HEK293 (cell line): ENCODE measurements around the gene MAPKAP1.

Experiments used
- YY1 ChIP-seq: fragments of 450-650 bp; formaldehyde crosslinking; IDR thresholded peaks from 2 replicates; pipeline ENCODE4 v1.5.1; 2018; ENCODE audit warnings: missing biosample characterization, missing genetic modification characterization
- ZNF248 ChIP-seq: fragments of 450-650 bp; formaldehyde crosslinking; IDR thresholded peaks from 2 replicates; pipeline ENCODE4 v1.5.1; 2017; ENCODE audit warnings: missing biosample characterization, missing genetic modification characterization
- ZNF391 ChIP-seq: fragments of 450-650 bp; formaldehyde crosslinking; IDR thresholded peaks from 2 replicates; pipeline ENCODE4 v1.5.1; 2016; ENCODE audit warnings: low read depth, missing biosample characterization, missing genetic modification characterization, borderline replicate concordance
- ZNF521 ChIP-seq: fragments of 450-650 bp; formaldehyde crosslinking; IDR thresholded peaks from 2 replicates; pipeline ENCODE4 v1.5.1; 2017; ENCODE audit warnings: missing biosample characterization, mild to moderate bottlenecking, missing genetic modification characterization
- ZNF561 ChIP-seq: fragments of 450-650 bp; IDR thresholded peaks from 2 replicates; pipeline ENCODE4 v1.5.1; 2018; ENCODE audit warnings: missing biosample characterization, missing genetic modification characterization, borderline replicate concordance
- TF ChIP-seq, protein P1 (sequence below): fragments of 450-650 bp; formaldehyde crosslinking; IDR thresholded peaks from 2 replicates; pipeline ENCODE4 v1.5.1; 2016; ENCODE audit warnings: missing biosample characterization, missing genetic modification characterization
- TF ChIP-seq, protein P2 (sequence below): fragments of 450-650 bp; formaldehyde crosslinking; IDR thresholded peaks from 2 replicates; pipeline ENCODE4 v1.5.1; 2017; ENCODE audit warnings: missing biosample characterization, missing genetic modification characterization
- TF ChIP-seq, protein P3 (sequence below): fragments of 450-650 bp; formaldehyde crosslinking; IDR thresholded peaks from 2 replicates; pipeline ENCODE4 v1.5.1; 2017; ENCODE audit warnings: missing biosample characterization, missing genetic modification characterization

DNA sequence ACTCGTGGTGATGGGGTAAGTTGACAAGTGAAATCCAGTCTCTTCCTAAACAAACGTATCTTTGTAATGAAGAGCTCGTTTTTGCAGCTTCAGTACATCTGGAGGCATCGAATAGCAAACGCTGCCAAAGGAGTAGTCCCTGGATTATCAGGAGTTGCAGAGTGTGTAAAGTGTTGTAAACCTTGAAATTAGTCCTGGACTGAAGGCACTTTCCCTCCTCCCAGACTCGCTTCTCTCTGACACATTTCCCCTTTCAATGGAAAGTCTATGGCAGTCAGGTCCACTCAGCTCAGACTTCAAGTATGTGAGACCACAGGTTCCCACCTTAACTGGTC is 38.6 kb upstream of the MAPKAP1 start:
- TF ChIP-seq ZNF521 (tag by site-specific recombination) (no peak), YY1 (tag by site-specific recombination) (no peak), ZNF248 (no peak), ZNF391 (tag by site-specific recombination) (no peak), ZNF561 (no peak)
- TF ChIP-seq, protein P1, sequence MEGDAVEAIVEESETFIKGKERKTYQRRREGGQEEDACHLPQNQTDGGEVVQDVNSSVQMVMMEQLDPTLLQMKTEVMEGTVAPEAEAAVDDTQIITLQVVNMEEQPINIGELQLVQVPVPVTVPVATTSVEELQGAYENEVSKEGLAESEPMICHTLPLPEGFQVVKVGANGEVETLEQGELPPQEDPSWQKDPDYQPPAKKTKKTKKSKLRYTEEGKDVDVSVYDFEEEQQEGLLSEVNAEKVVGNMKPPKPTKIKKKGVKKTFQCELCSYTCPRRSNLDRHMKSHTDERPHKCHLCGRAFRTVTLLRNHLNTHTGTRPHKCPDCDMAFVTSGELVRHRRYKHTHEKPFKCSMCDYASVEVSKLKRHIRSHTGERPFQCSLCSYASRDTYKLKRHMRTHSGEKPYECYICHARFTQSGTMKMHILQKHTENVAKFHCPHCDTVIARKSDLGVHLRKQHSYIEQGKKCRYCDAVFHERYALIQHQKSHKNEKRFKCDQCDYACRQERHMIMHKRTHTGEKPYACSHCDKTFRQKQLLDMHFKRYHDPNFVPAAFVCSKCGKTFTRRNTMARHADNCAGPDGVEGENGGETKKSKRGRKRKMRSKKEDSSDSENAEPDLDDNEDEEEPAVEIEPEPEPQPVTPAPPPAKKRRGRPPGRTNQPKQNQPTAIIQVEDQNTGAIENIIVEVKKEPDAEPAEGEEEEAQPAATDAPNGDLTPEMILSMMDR (tag by site-specific recombination) = no peak
- TF ChIP-seq, protein P2, sequence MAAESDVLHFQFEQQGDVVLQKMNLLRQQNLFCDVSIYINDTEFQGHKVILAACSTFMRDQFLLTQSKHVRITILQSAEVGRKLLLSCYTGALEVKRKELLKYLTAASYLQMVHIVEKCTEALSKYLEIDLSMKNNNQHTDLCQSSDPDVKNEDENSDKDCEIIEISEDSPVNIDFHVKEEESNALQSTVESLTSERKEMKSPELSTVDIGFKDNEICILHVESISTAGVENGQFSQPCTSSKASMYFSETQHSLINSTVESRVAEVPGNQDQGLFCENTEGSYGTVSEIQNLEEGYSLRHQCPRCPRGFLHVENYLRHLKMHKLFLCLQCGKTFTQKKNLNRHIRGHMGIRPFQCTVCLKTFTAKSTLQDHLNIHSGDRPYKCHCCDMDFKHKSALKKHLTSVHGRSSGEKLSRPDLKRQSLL = no peak
- TF ChIP-seq, protein P3, sequence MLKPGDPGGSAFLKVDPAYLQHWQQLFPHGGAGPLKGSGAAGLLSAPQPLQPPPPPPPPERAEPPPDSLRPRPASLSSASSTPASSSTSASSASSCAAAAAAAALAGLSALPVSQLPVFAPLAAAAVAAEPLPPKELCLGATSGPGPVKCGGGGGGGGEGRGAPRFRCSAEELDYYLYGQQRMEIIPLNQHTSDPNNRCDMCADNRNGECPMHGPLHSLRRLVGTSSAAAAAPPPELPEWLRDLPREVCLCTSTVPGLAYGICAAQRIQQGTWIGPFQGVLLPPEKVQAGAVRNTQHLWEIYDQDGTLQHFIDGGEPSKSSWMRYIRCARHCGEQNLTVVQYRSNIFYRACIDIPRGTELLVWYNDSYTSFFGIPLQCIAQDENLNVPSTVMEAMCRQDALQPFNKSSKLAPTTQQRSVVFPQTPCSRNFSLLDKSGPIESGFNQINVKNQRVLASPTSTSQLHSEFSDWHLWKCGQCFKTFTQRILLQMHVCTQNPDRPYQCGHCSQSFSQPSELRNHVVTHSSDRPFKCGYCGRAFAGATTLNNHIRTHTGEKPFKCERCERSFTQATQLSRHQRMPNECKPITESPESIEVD (tag by site-specific recombination) = no peak
